Stimulated activated CD4-positive, alpha-beta T cell treated with anti-CD3 and anti-CD28 coated beads, Interleukin-15, amount 100 ng/mL, for 1 hour (primary cell): ENCODE measurements around the gene CNTNAP1.

Experiments used
- DNase-seq, 2 donors: peaks; one replicate each; pipeline ENCODE4 v3.0.0-alpha.2; 2020; ENCODE audit warnings: low read depth in 1 of 2, low spot score in 1 of 2

Gene CNTNAP1

GRCh38 chr17:42684929-42685556 is 2.7 kb downstream of the CNTNAP1 start:
- DNase-seq = no peak

GRCh38 chr17:42685831-42686230 is 3.5 kb downstream of the CNTNAP1 start:
- no peak for DNase-seq

GRCh38 chr17:42686520-42687128 is 4.3 kb downstream of the CNTNAP1 start:
- no peak for DNase-seq

- DNase-seq = no peak
Observed at GRCh38 chr17:42687707-42688320, 5.5 kb downstream of the CNTNAP1 start.

GRCh38 chr17:42690596-42690995 is 8.3 kb downstream of the CNTNAP1 start:
- no peak for DNase-seq

- DNase-seq = no peak
Observed at GRCh38 chr17:42691021-42691545, 8.8 kb downstream of the CNTNAP1 start.

- DNase-seq = no peak
Observed at GRCh38 chr17:42692489-42692888, 10.2 kb downstream of the CNTNAP1 start.

GRCh38 chr17:42694524-42694923 is 12.2 kb downstream of the CNTNAP1 start:
- DNase-seq = no peak

- no peak for DNase-seq
Observed at GRCh38 chr17:42695500-42695899, 13.2 kb downstream of the CNTNAP1 start.

GRCh38 chr17:42697108-42697811 is 14.9 kb downstream of the CNTNAP1 start:
- DNase-seq = no peak

- DNase-seq = no peak
Observed at GRCh38 chr17:42698736-42699414, 16.5 kb downstream of the CNTNAP1 start.

- no peak for DNase-seq
Observed at GRCh38 chr17:42699415-42699740, 17.0 kb downstream of the CNTNAP1 start.

GRCh38 chr17:42700586-42701289 is 18.4 kb downstream of the CNTNAP1 start:
- no peak for DNase-seq

- DNase-seq = no peak
Observed at GRCh38 chr17:42702446-42702845, 20.1 kb downstream of the CNTNAP1 start.

- DNase-seq = no peak
Observed at GRCh38 chr17:42704490-42704836, 22.1 kb downstream of the CNTNAP1 start.

- no peak for DNase-seq
Observed at GRCh38 chr17:42704837-42705494, 22.6 kb downstream of the CNTNAP1 start.

- peak in 1 of 2 donors; percentile 18 for DNase-seq
Observed at GRCh38 chr17:42706732-42707131, 24.4 kb downstream of the CNTNAP1 start.

- no peak for DNase-seq
Observed at GRCh38 chr17:42708588-42708987, 26.3 kb downstream of the CNTNAP1 start.

GRCh38 chr17:42709561-42709960 is 27.2 kb downstream of the CNTNAP1 start:
- no peak for DNase-seq

GRCh38 chr17:42720996-42721583 is 38.8 kb downstream of the CNTNAP1 start:
- no peak for DNase-seq
